Mucosa of descending colon (tissue), 3 donors: Measurements from ENCODE around the gene SLC12A7. TPM values are rescaled to one million over a fixed set of nuclear protein-coding genes. Genes with fewer than 3 reads are reported as not detected.
"Not testable (repeated sequence)": the region's sequence is repeated elsewhere in the genome, so short reads cannot be mapped to it uniquely, and the experiment has no call there.

Source experiments
- ATAC-seq: fragments of 200-7000 bp; cut with Tn5 transposase; one replicate; pipeline ENCODE4 v1.9.1; 2020; ENCODE audit warnings: mild to moderate bottlenecking, moderate library complexity
- DNase-seq, 3 donors: peaks; one replicate each; pipeline ENCODE4 v3.0.0-alpha.2; 2020
- H3K36me3 ChIP-seq: fragments of 200-600 bp; one replicate; pipeline ENCODE4 v1.8.0; 2021; ENCODE audit warnings: low read depth, mild to moderate bottlenecking
- H3K4me1 ChIP-seq: fragments of 200-600 bp; one replicate; pipeline ENCODE4 v1.8.0; 2021; ENCODE audit warnings: low read depth, mild to moderate bottlenecking
- H3K4me3 ChIP-seq: fragments of 200-600 bp; one replicate; pipeline ENCODE4 v1.8.0; 2021; ENCODE audit warnings: mild to moderate bottlenecking
- H3K9me3 ChIP-seq: fragments of 200-600 bp; one replicate; pipeline ENCODE4 v1.8.0; 2021; ENCODE audit warnings: mild to moderate bottlenecking
- intact Hi-C, 2 donors: fragments of 100-400 bp; cut with DNase I in 1 of 2; cut with micrococcal nuclease in 1 of 2; formaldehyde crosslinking; loops; one replicate each; pipeline versions ENCODE4 v1.11.0 to v1.11.1; 2022; cut with DNase I, micrococcal nuclease
- microRNA-seq: library from miRNA; unstranded; fragments of <30 nt; microRNA quantifications from one replicate; pipeline ENCODE4, GENCODE V29; 2019
- total RNA-seq, 3 donors: library from RNA; stranded (reverse); fragmentation: NEBNext Ultra II Directional in 2 of 3; extraction: Animal tissue kit (Norgen Biotek cat#: 25700) in 2 of 3; gene quantifications; one replicate each; pipeline versions ENCODE4 v1.2.1 to v1.2.4, GENCODE V29; 2021 to 2023
- TF ChIP-seq, protein P1 (sequence below): fragments of 200-600 bp; IDR thresholded peaks from one replicate; pipeline ENCODE4 v1.8.0; 2022; ENCODE audit warnings: antibody characterized with exemption, mild to moderate bottlenecking
- donor health status: DM: no; HTN: no; CAD: no; lungs with moderate emphysema.
- donor health status: DM: no; HTN: no; CAD: no.
- donor health status: DM: no; HTN: yes; CAD: no.

SLC12A7 gene
- total RNA-seq, 3 donors from 2014 or later: 80.5 to 97.4 (median 94.1) TPM

DNA sequence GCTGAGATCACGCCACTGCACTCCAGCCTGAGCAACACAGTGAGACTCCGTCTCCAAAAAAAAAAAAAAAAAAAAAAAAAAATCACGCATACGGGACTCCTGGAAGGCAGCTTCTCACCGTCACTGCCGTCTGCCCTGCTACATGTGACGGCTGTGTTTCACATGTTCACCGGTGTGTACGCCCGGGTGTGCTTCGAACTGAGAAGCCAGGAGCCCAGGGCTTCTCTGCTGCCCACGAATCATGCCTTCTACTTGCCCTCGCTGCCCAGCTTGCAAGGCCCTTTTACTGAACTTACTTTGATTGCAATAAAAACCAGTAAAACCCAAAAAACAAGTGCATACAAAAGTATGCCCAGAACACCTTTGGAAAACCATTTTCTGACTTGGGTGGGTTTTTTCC lies 109.0 kb downstream of the SLC12A7 start:
- intact Hi-C loops: loop anchor here in 1 of 2 donors (10.0 kb wide), 1 partner anchor 78 kb away; no protein-coding TSS in a partner anchor
- peaks cover 18% of the 10 kb centered on the region for H3K4me1 ChIP-seq
- no peak overlapping the region for H3K4me3 ChIP-seq
- no peaks in the 10 kb centered on the region for H3K36me3 ChIP-seq
- ATAC-seq: no peak
- TF ChIP-seq, protein P1, sequence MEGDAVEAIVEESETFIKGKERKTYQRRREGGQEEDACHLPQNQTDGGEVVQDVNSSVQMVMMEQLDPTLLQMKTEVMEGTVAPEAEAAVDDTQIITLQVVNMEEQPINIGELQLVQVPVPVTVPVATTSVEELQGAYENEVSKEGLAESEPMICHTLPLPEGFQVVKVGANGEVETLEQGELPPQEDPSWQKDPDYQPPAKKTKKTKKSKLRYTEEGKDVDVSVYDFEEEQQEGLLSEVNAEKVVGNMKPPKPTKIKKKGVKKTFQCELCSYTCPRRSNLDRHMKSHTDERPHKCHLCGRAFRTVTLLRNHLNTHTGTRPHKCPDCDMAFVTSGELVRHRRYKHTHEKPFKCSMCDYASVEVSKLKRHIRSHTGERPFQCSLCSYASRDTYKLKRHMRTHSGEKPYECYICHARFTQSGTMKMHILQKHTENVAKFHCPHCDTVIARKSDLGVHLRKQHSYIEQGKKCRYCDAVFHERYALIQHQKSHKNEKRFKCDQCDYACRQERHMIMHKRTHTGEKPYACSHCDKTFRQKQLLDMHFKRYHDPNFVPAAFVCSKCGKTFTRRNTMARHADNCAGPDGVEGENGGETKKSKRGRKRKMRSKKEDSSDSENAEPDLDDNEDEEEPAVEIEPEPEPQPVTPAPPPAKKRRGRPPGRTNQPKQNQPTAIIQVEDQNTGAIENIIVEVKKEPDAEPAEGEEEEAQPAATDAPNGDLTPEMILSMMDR: no peak
- H3K9me3 ChIP-seq: no peaks in the 10 kb centered on the region
- DNase-seq: peak; percentile 0 to 42 (median 19)

DNA sequence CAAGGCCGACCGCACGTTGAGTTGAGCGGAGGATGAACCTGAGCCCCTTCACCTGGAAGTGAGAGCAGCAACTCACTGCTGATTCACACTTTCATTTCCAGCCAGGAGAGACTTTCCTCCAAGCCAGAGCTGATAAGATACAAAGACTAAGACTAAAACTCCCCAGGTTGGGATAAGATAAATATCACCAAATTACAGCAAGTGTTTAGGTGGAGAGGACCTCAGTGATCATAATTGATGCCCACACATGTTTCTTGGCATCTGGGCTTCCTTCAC lies 109.7 kb downstream of the SLC12A7 start:
- H3K9me3 ChIP-seq: no peaks in the 10 kb centered on the region
- H3K36me3 ChIP-seq: no peaks in the 10 kb centered on the region
- H3K4me3 ChIP-seq: no peak overlapping the region
- peaks cover 18% of the 10 kb centered on the region for H3K4me1 ChIP-seq
- DNase-seq: no peak
- TF ChIP-seq, protein P1: no peak
- ATAC-seq: no peak
- intact Hi-C loops: loop anchor here in 1 of 2 donors (10.0 kb wide), 1 partner anchor 77 kb away; no protein-coding TSS in a partner anchor

DNA sequence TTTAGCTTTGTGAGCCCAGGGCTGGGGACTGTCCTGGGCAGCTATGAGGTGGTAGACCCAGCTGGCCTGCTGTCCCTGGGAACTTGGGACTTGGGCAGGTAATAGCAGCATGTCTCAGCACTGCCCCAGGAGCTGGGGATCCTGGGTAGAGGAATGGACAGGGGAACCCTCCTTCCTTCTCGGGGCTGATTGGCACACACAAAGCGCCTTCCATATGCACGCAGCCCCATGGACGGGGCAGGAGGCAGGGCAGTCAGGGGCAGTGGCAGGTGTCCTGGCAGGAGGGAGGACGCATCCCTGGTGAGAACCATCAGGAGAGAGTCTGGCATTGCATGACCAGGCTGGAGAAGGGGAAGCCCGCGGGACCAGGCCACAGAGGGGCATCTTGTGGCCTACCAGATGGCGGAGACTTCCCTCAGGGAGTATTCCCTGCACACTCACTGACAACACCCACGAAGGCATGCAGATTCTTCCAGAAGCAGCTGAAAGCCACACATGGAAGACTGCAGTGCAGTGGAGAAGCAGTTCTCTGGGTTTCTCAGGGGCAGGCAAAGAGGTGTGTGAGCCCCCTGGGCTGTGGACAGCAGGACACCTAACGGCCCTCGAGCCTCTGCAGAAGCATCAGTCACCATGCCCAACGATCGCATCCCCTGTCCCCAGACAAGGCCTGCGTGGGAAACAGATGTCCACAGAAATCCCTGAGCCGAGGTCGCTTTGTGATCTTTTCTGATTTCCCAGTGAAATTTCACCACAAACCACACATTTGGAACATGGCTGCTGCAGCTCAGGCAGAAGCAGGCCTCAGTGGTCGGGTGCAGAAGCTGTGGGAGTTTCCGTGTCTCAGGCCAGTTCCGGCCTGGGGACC lies 110.2 kb downstream of the SLC12A7 start:
- Histone ChIP-seq H3K9me3 (no peaks in the 10 kb centered on the region), H3K4me3 (no peak overlapping the region), H3K36me3 (no peaks in the 10 kb centered on the region), H3K4me1 (peaks cover 18% of the 10 kb centered on the region)
- DNase-seq (peak; percentile 1 to 29 (median 18)), ATAC-seq (no peak)
- intact Hi-C loops: loop anchor here in 1 of 2 donors (10.0 kb wide), 1 partner anchor 77 kb away; no protein-coding TSS in a partner anchor
- TF ChIP-seq, protein P1: no peak

DNA sequence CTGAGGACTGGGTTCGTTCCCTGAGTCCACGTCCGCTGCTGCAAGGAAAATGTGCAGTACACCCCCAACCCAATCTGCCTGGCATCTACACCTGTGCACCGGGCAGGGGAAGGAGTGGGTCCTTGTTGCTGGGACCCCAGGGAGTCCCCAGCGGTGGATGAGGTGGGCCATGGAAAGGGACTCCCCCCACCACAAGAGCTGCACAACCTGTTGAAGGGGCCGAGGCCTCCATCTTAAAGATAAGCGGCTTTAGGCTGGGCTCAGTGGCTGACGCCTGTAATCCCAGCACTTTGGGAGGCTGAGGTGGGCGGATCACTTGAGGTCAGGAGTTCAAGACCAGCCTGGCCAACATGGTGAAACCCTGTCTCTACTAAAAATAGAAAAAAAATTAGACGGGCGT lies 111.0 kb downstream of the SLC12A7 start:
- not testable (repeated sequence) for H3K36me3 ChIP-seq, H3K4me3 ChIP-seq, ATAC-seq, H3K9me3 ChIP-seq
- peak in 2 of 3 donors; percentile 16 to 29 for DNase-seq
- intact Hi-C loops: loop anchor here in 1 of 2 donors (10.0 kb wide), 1 partner anchor 76 kb away; no protein-coding TSS in a partner anchor
- H3K4me1 ChIP-seq: peaks cover 18% of the 10 kb centered on the region

Small RNA genes within 50 kb of the gene (microRNA-seq; reads per million reads assigned to microRNA genes)
- gene MIR4635: not detected

Other genes with a start within 250 kb of the SLC12A7 start
- gene BRD9, start 219.3 kb downstream of the SLC12A7 start, total RNA-seq: 10 to 100 TPM; 30.8 to 46.5 (median 36.7) TPM
- gene TRIP13, start 219.2 kb downstream of the SLC12A7 start, total RNA-seq: 1 to 10 TPM; 1.4 to 7.1 (median 2.1) TPM
- 1 to 10 TPM in 2 of 3 donors, under 1 TPM in 1; 0.93 to 3.7 (median 2.1) TPM for gene NKD2, start 103.3 kb downstream of the SLC12A7 start, total RNA-seq
- 10 to 100 TPM; 14.4 to 92.8 (median 29.2) TPM for gene SLC6A19, start 89.5 kb upstream of the SLC12A7 start, total RNA-seq
- gene SLC6A18, start 113.3 kb upstream of the SLC12A7 start, total RNA-seq: under 1 TPM in 1 of 3 donors, not detected in 2; 0.89 TPM
- gene TERT, start 183.0 kb upstream of the SLC12A7 start, total RNA-seq: 1 to 10 TPM; 2.1 to 5.0 (median 2.8) TPM
- 100 to 1,000 TPM in 1 of 3 donors, 10 to 100 TPM in 2; 86.6 to 101 (median 97.6) TPM for gene CLPTM1L, start 233.0 kb upstream of the SLC12A7 start, total RNA-seq